HG02870 (cell line): ENCODE measurements around the gene FRMD5.
"Not testable (repeated sequence)": the region's sequence is repeated elsewhere in the genome, so short reads cannot be mapped to it uniquely, and the experiment has no call there.

Experiments
- ATAC-seq: cut with Tn5 transposase; IDR thresholded peaks from one replicate; pipeline ENCODE4 v1.9.1; 2021; ENCODE audit warnings: mild to moderate bottlenecking, moderate library complexity; ENCODE audit not compliant: unreplicated experiment

FRMD5 gene

DNA sequence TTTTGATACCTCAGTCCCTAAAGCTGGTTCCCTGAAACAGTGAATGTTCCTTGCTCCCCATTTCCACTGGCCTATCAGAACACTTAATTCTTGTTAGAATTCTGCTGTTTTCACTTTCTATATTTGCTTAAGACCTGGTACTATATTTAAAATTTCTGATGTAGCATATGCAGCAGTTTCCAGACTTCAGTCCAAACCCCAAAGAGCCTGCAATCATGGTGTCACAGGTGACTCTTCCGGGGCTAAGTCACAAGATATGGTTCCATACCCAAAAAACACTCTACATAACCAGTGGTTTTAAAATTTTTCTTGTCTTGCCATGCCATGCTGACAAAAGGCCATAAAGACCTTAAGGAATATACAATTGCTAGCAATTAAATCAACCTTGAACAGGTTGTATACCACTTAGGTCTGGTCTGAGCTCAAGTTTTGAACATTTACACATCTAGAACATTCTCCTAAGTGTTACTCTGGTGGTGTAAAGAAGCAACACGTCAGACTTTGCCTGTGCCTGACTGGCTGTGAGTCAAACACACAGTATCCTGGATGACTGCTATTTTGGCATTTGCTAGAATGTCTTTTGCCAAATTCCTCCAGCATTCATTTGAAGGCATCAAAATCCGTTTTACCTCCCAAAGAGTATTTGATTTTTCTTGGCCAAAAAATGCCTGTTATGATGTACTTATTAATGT, 160.0 kb downstream of the FRMD5 start:
- no peak for ATAC-seq

DNA sequence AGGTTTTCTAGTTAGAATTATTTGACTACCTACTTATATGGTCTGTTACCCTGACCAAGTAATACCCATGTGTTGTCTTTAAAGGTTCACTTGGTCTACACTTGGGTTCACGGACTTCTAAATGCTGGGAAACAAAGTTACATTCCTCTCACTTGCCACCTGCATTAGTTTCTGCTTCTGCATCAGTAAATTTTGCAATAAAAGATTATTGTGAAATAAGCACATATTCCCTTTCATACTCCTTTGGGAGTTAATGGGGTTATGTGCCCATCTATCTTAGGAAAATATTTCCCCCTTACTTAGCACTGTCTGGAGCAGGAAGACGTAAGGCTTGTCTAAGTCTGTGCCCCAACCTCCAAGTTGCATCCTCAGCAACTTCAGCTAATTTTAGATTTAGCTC, 160.7 kb downstream of the FRMD5 start:
- ATAC-seq, result no peak

DNA sequence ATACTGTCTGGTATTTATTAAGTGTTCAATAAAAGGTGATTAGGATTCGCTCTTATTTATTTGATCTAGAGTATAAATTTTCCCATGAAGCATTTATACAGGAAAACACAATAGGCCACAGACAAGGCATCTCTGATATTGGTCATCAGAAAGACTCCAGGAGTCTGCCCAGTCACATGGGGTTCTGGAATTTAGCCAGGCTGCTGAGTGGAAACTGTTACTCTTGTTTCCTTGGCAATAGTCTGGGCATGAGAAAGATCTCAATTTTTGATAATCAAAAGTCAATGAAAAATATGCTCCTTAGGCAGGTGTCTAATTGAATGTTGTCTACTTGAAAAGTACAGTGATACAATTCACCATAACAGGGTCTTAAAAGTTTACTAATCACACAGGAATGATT, 161.2 kb downstream of the FRMD5 start:
- no peak for ATAC-seq

DNA sequence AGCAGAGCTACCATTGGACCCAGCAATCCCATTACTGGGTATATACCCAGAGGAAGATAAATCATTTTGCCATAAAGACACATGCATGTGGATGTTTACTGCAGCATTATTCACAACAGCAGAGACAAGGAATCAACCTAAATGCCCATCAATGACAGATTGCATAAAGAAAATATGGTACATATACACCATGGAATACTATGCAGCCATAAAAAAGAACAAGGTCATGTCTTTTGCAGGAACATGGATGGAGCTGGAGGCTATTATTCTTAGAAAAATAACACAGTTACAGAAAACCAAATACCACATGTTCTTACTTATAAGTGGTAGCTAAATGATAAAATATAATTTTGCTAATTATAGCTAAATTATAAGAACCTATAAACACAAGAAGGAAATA, 162.3 kb downstream of the FRMD5 start:
- ATAC-seq, result not testable (repeated sequence)

DNA sequence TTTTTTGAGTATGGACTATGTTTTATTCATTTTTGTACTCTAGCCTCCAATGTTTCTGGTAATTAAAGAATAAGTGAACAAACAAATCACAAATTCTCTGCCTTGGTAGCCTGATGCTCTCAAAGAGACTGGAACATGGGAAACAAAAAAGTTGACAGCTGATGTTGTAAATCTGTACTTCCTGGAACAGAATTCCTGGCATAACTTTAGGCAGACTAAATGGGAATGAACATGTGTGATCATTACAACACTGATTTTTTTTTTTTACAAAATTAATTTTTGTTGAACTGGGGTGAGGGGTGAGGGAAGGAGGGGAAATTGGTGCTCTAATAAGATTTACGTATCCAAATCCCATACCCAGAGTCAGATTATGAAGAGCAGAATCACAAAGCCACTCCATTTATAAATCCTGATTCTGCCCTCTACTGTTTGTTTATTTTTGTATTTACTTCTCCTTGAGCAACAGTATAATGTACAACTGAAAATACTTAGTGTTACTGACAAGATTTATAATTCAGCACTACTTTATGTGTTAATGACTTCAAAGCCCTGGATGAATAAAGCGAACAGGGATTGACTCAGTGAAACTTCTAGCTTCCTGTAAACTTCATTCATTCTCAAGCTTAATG, 165.0 kb downstream of the FRMD5 start:
- no peak for ATAC-seq

DNA sequence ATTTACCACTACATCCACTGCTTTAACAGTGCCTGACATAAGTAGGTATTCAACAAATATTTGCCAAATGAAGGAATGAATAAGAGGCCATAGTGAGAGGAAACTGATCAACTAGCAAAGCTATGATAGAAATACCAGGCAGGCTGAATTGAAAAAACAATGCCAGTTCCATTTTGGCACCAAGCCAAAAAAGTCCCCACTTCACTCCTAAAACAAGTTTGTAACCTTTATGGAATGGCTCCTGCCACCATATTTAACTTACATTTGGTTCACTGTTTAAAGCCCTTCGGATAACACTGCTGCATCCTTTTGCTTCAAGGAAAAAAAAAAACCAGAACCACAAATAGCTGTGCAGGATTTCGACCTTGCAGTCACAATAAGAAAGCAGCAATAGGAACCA, 166.1 kb downstream of the FRMD5 start:
- ATAC-seq, result no peak

DNA sequence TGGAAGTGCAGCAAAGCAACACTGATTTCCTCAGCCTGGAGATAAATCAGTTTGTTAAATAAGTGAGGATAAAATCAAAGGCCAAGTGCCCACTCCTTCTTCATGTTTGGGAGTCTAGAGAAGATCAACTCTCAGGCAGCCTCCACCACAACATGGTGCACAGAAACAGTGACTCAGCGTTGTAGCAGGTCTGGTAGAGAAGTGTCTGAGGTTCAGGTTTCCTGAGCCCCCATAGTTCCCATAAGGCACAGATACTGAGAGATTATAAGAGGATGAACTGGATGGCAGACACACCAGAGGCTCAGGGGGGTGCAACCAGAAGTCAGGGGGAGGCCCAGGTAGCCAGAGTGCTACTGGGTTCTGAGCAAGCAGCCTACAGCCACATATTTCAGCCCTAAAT, 166.7 kb downstream of the FRMD5 start:
- ATAC-seq, result no peak

DNA sequence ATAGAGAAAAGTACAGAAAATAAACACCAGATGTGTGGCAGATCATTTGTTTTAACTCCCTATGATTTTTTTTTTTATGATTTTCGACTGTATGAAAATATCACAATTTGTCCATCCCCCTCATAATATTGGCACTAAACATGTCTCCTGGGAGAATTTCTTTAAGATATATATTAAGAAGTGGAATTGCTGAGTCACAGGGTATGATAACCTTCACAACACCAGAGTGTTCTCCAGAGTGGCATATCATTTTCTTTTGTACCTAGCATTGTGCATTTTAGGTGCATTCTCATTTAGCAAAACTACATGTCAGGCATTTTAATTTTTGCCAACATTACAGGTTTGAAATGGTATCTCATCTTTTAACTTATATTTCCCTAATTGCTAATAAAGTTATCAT, 170.9 kb downstream of the FRMD5 start:
- no peak for ATAC-seq

DNA sequence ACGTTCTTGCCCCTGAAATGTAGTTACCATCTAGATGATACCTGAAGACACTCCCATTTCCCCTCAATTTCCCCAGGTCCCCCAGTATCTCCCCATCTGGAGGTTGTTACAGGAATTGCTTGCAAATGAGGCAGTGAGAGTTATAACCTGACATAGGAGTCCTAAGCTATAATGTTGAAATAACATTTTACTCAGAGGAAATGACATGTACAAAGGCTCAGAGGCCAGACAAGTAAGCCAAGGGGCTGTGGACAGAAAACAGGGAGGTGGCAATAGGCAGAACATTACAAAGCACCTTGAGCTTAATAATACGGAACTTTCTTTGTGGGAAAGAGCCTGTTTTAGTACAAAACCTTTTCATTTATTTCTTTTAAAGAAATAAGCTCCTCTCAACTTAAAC, 171.9 kb downstream of the FRMD5 start:
- no peak for ATAC-seq

DNA sequence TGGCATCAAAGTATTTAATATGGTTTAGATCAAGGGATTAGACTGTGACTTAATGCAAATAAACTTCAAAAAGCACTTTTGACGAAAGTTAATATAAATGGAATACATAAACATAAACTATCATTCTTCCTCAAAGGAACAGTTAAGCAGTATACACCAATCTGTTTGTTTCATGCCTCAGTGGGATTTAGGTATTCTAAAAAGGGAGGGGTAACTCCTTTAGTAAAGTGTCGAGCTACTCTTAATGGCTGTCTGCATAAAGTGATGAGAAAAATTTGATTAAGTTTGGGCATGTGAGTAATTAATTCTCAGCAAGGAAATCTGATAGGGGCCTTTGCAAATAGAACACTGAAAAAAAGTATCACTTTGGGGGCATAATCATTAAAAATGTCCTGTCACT, 176.9 kb downstream of the FRMD5 start:
- no peak for ATAC-seq

DNA sequence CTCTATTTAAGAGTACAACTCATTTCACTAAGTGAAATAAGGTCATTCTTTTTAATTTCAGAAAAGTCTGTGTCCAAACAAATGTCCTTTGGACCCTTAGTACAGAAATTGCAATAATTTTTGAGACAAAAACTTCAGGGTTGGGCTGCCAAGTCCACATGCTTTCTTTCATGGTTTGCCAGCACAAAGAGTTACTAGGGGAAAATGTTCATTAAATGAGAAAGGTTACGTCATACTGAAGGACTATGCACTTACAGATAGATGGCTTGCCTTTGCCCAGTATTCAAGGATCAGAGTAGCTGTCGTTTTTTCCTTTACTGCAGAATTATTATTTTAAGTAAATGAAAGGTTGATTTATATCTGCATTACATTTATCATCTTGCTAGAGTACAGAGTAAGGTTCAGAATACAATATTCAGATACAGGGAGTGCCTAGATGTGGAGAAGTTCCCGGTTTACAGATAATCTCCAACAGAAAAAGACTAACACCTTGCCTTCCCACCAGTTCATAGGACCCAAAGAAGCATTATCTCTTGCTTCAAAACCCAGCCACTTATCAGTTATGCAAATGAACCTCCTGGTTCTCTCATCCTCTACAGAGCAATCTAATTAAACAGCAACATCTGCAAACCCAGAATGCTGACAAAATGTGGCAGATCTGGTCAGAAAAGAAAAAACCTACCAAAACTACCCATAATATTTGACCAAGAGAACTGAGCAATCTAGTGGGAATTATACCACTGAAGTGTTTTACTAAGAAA, 179.3 kb downstream of the FRMD5 start:
- ATAC-seq, result no peak

DNA sequence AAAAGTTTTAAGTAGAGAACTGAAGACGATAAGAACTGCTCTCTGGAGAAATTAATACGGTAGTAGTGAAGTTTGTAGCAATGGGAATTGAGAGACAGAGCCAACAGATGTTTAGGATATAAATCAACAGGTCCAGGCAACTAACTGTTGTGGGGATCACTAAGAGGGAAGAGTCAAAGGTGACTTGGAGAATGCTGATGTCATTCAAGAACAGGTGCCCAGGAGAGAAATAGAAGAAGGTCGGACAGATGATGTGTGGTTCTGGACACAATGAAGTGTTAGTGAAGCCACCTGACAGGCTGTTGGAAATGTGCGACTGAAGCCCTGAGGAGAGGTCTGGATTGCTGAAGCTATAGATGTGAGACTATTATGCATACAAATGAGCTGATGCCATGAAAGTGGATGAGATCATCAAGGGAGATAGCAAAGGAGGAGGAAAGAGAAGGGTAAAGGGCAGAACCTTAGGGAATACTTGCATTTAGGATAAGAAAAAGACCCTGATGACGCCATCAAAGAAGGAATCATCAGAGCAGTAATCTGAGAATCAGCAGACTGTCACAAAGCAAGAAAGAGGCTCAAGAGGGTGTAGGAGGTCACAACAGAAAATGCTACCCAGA, 183.7 kb downstream of the FRMD5 start:
- no peak for ATAC-seq

DNA sequence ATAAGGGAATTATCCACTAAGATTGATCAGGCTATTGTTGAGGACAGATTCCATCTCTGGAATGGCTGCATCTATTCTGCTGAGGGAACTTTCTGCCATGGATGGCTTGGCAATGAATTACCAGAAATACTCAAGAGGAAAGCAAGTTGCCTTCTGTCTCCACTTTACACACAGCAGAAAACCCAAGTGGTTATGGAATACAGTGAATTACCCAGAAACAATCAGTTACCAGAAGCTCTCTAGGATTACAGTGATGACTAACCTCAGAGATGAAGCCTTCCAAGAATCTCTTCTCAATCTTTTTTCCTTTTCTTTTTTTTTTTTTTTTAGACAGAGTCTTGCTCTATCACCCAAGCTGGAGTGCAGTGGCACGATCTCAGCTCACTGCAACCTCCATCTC, 185.0 kb downstream of the FRMD5 start:
- ATAC-seq, result no peak

DNA sequence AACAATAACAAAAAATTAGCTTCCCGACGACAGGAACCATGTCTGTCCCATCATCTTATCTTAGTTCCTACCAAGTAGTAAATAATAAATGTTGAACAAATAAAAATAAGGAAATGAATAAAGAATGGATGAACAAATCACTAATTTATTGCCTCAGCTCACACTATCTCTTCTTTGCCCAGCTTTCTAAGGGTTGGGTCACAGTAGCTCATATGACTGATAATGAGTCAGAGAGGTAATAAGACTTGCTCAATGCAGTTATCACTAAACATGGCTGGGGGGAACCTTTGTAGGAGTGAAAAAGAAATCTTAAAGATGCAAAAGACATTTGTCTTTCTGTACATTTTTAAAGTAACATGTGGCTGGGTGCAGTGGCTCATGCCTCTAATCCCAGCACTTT, 186.0 kb downstream of the FRMD5 start:
- no peak for ATAC-seq

DNA sequence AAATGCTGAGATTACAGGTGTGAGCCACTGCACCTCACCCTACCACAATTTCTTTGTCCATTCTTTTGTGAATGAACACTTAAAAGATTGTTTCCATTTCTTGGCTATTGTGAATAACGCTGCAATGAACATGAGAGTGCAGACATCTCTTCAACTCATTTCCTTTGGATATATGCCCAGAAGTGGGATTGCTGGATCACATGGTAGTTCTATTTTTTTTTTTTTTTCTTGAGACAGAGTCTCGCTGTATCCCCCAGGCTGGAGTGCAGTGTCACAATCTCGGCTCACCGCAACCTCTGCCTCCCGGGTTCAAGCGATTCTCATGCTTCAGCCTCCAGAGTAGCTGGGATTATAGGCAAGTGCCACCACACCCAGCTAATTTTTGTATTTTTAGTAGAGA, 194.8 kb downstream of the FRMD5 start:
- not testable (repeated sequence) for ATAC-seq

DNA sequence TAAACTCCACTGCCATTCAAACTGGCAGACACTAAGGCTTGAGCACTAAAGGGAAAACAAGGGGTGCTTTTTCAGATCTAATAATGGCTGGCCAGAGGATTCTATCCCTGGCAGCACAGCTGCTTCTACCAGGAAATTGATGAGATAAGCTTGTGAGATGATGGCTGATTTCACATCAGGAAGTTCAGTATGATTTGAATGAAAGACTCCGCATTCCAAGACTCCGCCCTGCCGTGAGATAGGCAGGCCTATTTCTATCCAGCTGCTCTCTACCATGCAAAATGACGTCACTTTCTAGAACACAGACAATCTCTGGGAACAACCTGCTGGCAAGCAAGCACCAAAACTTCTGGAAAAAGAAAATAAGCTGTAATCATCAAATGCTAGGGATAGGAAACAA, 196.5 kb downstream of the FRMD5 start:
- no peak for ATAC-seq

DNA sequence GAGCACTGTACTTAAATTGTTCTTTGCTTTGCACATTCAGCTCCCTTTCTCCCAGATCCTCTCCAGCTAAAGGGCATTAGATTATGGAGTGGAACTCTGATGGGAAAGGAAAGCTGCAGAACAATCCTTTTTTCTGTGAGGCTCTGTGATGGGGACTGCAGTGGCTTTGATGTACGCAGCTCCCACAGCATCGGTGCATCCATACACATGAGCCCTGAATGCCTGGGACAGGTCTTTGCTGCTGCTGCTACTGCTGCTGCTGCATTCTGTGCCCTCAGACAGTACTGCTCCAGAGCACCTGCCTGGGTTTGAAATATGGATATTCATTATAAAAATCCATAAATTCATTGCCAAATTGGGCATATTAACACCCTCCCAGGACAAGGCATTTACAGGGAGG, 203.9 kb downstream of the FRMD5 start:
- ATAC-seq, result no peak

DNA sequence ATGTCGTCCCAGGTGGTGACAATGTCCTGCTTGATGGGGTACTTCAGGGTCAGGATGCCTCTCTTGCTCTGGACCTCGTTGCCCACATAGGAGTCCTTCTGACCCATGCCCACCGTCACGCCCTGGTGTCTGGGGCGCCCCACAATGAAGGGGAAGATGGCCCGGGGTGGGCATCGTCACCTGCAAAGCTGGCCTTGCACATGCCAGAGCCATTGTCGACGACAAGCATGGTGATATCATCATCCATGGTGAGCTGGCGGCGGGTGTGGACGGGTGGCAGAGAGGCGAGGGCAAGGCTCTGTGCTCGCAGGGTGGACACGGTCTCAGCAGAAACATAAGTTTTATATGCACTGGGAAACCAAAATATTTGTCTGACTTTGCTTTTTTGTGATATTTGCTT, 205.1 kb downstream of the FRMD5 start:
- no peak for ATAC-seq

DNA sequence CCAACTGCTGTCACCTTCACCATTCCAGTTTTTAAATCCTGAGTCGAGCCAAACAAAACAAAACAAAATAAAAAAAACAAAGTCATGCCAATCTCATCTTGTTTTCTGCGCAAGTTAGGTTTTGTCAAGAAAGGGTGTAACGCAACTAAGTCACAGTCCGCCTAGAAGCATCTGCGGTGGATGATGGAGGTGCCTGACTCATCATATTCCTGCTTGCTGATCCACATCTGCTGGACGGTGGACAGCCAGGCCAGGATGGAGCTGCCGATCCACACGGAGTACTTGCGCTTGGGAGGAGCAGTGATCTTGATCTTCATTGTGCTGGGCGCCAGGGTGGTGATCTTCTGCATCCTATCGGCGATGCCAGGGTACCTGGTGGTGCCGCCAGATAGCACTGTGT, 206.2 kb downstream of the FRMD5 start:
- ATAC-seq, result no peak

DNA sequence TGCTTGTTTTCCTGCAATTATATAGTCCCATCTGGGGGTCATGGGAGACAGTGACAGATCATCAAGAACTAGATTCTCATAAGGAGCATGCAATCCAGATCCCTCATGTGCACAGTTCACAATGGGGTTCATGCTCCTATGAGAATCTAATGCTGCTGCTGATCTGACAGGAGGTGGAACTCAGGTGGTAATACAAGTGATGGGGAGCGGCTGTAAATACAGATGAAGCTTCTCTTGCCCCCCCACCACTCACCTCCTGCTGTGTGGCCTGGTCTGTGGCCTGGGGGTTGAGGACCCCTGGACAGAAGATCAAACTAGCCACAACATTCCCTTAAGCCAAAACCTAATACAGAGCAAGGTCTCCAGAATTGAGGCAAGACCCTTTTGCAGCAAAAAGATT, 207.1 kb downstream of the FRMD5 start:
- no peak for ATAC-seq

DNA sequence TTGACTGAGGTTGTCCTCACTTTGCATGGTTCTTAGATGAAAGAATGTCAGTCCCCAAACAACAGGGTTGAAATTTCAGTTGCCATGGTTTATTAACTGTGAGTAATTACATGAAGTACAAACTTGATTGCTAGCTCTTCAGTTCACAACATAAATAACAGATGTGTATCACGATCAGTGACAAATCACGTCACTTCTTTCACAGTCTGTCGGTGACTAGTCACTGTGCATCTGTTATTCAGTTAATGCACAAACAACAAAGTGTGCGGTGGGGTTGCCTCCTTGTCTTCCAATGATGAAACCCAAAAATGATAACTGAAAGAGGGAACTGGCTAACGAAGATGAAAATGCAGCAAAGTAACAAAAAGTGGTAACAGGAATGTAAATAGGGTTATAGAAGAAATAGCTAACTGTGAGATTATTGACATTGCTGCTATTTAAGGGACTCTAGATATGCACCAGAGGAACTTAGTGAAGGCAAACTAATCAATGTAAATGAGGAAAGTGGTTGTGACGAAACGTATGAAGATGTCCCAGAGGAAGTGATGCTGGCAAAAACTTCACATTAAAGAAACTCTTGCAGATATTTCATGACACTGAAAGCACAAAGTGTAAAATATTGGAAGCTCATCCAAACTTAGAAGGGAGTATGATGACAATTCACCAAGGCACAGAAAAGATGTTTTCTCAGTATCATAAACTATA, 208.9 kb downstream of the FRMD5 start:
- no peak for ATAC-seq
